Measurements from ENCODE around the gene CLEC4G. TPM values are rescaled to one million over a fixed set of nuclear protein-coding genes. Genes with fewer than 3 reads are reported as not detected.
A peak's percentile ranks its signal among the peaks of the same experiment; 100 is the strongest.
"Not testable (repeated sequence)": the region's sequence is repeated elsewhere in the genome, so short reads cannot be mapped to it uniquely, and the experiment has no call there.

The CLEC4G gene, protein sequence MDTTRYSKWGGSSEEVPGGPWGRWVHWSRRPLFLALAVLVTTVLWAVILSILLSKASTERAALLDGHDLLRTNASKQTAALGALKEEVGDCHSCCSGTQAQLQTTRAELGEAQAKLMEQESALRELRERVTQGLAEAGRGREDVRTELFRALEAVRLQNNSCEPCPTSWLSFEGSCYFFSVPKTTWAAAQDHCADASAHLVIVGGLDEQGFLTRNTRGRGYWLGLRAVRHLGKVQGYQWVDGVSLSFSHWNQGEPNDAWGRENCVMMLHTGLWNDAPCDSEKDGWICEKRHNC
- total RNA-seq (2014; rRNA removed; shearing (Covaris generic)): not detected in 2 replicates
- not detected in 2 replicates for polyA plus RNA-seq (2015; cell fraction: cytosol; rRNA removed)
- not detected in 2 replicates for polyA plus RNA-seq (2015; cell fraction: nucleus; rRNA removed)

GRCh38 chr19:7732045-7732444 lies at the start of gene CLEC4G:
Gene CLEC4G (minus strand): TSS chr19:7732110. CDS start chr19:7732102, 8 bp downstream.
- DNase-seq (ENCODE audit: low read depth): no peak

- no peak for DNase-seq (ENCODE audit: low read depth)
These were observed 49.2 kb upstream of the CLEC4G start for GRCh38 chr19:7781157-7781556.

DNA sequence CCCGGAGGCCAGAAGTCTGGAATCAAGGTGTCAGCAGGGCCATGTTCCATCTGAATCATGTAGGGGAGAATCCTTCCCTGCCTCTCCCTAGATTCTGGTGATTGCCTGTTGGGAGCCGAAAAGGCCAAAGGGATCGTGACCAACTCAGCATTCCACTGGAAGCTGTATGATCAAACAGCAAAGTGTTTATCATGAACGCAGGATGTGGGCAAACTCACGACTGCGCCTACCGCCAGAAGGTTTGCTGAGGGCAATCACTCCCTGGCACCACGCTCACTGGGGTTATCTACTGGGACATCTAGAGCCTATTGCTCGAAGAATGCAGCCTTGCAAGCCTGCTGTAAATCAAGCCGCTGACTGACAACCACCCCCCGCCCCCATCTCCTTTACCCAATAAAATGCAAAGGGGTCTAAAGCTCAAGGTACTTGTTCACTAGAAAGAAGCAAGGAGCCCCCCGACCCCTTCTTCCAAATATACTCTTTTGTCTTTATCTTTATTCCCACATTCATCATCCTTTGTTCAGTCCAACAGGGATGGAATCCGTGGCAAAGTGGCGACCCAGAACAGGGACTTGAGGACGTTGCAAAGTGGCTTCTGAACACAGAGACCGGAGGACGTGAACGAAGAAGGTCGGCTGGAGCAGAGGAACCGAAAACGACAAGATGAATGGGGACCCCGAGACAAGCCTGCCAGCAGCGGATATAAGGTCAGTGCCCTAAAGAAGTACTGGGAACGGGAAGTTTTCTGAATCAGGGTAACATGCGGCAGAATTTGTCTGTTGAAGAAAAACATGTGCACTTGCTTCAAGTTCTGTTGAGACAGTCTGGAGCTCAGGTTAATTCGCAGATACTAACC lies 47.9 kb upstream of the CLEC4G start:
- no peak for DNase-seq (ENCODE audit: low read depth)

DNA sequence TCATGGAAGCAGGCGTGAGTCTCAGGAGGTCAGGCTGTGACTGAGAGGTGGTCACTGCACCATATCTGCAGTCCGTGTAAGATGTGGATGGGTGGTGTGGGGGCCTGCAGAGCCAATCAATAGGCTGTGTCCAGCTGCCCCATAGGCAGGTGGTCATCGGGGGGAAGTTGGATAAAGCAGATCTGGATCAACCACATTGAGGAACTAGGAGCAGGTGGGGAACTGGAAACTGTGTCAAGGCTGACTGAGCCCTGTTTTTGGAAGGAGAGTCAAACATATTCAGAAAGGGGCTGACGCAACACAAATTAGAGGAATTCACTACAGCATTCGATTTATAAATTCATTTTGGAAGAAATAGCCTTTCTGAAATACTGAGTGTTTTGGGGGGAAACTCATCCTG lies 46.2 kb upstream of the CLEC4G start:
- no peak for DNase-seq (ENCODE audit: low read depth)

GRCh38 chr19:7775761-7776160 lies 43.9 kb upstream of the CLEC4G start:
- DNase-seq (ENCODE audit: low read depth): no peak

GRCh38 chr19:7773841-7774240 lies 41.9 kb upstream of the CLEC4G start:
- no peak for DNase-seq (ENCODE audit: low read depth)

GRCh38 chr19:7772752-7773291 lies 40.9 kb upstream of the CLEC4G start:
- peak; percentile 18 for DNase-seq (ENCODE audit: low read depth)

GRCh38 chr19:7771072-7771471 lies 39.2 kb upstream of the CLEC4G start:
- no peak for DNase-seq (ENCODE audit: low read depth)

GRCh38 chr19:7769171-7769570 lies 37.3 kb upstream of the CLEC4G start:
- no peak for DNase-seq (ENCODE audit: low read depth)

DNA sequence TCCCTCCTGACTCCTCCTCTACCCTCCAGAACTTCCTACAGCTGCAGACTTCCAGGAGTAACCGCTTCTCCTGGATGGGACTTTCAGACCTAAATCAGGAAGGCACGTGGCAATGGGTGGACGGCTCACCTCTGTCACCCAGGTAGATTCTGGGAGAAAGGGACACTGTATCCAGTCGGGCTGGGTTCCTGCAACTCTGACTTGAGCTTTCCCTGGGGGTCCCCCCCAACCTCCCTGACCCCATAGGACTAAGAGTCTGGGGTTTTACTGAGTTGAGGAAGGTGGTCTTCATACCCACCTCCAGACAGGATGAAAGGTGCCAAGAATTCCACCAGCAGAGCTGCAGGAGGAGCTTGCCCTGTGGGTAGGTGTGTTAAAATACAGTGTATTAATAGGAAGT lies 35.6 kb upstream of the CLEC4G start:
- DNase-seq (ENCODE audit: low read depth): no peak

DNA sequence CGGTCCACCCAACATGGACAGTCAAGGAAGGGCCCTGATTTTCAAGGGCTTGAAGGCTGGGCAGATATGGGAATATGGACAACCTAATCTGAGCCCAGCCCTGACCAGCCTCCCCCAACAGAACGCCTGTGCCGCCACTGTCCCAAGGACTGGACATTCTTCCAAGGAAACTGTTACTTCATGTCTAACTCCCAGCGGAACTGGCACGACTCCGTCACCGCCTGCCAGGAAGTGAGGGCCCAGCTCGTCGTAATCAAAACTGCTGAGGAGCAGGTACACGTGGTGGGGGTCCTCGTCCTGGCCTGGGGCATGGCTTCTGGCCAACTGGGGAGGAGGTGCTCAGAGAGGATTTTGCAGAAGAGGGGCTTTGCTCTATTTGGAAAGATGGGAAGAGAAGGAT lies 34.6 kb upstream of the CLEC4G start:
- no peak for DNase-seq (ENCODE audit: low read depth)

DNA sequence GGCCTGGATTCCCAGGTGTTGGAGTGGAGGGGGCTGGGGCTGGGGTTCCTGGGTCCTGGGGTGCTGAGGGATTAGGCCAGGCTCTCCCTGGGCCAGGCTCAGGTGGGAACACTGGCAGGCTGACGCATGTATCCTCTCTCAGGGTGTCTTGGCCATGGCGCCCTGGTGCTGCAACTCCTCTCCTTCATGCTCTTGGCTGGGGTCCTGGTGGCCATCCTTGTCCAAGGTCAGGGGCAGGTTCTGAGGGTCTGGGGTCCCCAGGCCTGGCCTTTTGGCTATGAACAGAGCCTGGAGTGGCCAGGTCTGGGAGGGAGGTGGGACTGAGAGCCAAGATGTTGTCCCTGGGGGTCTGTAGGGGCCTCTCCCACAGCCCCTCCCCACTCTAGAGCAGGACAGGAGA lies 33.1 kb upstream of the CLEC4G start:
- DNase-seq (ENCODE audit: low read depth): not testable (repeated sequence)

DNA sequence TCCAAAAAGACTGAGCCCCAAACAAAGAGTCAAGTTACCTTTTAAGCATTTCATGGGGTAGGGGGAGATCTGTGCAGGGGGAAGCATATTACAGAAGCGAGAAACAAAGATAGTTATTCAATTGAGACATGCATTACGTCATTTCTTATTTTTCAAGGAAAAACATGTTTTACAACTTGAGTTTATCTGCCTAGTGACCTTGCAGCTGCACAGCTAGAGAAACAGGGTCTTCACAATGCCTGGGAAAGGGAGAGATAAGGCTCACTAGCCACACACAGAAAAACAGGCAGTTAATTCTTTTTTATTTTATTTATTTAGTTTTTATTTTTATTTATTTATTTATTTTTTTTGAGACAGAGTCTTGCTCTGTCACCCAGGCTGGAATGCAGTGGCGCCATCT lies 32.2 kb upstream of the CLEC4G start:
- DNase-seq (ENCODE audit: low read depth): not testable (repeated sequence)

GRCh38 chr19:7763696-7764095 lies 31.8 kb upstream of the CLEC4G start:
- no peak for DNase-seq (ENCODE audit: low read depth)

- no peak for DNase-seq (ENCODE audit: low read depth)
These were observed 30.9 kb upstream of the CLEC4G start, which contains the start of gene CLEC4M for GRCh38 chr19:7762719-7763293. Gene CLEC4M (plus strand): TSS chr19:7763243. CDS start chr19:7763267, 24 bp downstream.

DNA sequence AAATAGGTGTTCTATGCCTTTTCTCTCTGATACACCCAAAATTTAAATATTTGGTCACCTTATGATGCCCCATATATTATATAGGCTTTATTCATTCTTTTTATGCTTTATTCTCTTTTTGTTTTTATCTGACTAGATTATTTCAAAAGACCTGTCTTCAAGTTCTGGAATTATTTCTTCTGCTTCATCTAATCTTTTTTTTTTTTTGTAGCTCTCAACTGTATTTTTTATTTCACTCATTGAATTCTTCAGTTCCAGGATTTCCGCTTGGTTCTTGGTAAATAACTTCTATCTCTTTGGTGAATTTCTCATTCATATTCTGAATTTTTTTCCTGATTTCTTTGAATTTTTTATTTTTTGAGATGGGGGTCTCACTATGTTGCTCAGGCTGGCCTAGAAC lies 27.2 kb upstream of the CLEC4G start:
- DNase-seq (ENCODE audit: low read depth): no peak

DNA sequence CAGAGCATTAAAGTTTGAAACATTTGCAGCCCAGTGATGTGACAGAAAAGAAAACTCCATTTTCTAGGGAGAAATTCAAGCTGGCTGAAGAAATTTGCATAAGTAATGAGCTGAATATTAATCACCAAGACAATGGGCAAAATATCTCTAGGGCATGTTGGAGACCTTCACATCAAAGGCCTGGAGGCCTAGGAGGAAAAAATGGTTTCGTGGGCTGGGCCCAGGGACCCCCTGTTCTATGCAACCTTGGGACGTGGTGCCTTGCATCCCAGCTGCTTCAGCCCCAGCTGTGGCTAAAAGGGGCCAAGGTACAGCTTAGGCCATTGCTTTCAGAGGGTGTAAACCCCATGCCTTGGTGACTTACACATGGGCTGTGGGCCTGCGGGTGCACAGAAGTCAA lies 25.4 kb upstream of the CLEC4G start:
- no peak for DNase-seq (ENCODE audit: low read depth)

DNA sequence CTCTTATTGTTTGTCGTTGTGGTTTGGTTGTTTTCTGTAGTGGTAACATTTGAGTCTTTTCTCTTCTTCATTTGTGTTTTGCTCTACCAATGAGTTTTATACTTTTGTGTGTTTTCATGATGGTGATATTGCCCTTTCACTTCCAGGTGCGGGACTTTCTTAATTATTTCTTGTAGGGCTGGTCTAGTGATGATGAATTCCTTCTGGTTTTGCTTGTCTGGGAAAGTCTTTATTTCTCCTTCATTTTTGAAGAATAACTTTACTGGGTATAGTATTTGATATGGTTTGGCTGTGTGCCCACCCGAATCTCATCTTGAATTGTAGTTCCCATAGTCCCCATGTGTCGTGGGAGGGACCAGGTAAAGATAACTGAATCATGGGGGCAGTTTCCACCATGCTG lies 24.3 kb upstream of the CLEC4G start:
- DNase-seq (ENCODE audit: low read depth): no peak

GRCh38 chr19:7751157-7751783 lies 19.4 kb upstream of the CLEC4G start:
- peak; percentile 34 for DNase-seq (ENCODE audit: low read depth)

GRCh38 chr19:7748756-7749155 lies 16.8 kb upstream of the CLEC4G start:
- DNase-seq (ENCODE audit: low read depth): peak; percentile 13

DNA sequence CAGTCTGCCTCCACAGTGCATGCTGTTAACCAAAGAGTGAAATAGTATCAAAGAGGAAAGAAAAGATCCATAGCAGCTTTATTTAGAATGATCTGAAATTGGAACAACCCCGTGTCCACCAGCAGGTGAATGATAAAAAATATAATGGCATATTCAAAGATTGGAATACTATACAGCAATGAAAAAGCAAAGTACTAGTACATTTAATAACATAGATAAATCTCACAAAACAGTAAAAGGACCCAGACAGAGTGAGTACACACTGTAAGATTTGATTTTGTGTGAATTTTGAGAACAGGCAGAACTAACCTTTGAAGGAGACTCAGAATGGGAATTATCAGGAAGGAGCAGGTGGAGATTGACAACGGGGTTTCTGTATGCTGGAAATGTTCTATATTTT lies 16.3 kb upstream of the CLEC4G start:
- DNase-seq (ENCODE audit: low read depth): no peak

Data from HT1080 (cell line).